Femur (tissue), 1 donor: ENCODE data around the gene CPE.
"Not testable (repeated sequence)": the region's sequence is repeated elsewhere in the genome, so short reads cannot be mapped to it uniquely, and the experiment has no call there.

Source experiments
- DNase-seq: peaks from one replicate; pipeline ENCODE4 v3.0.0-alpha.2; 2017

CPE gene

GRCh38 chr4:165410214-165410613, 31.4 kb downstream of the CPE start:
- DNase-seq = no peak

- DNase-seq = no peak
Measured at GRCh38 chr4:165415910-165416309, 37.1 kb downstream of the CPE start.

GRCh38 chr4:165418073-165418472, 39.3 kb downstream of the CPE start:
- DNase-seq = no peak

GRCh38 chr4:165425629-165426028, 46.8 kb downstream of the CPE start:
- DNase-seq = no peak

- no peak for DNase-seq
Measured at GRCh38 chr4:165426331-165426730, 47.5 kb downstream of the CPE start.

- no peak for DNase-seq
Measured at GRCh38 chr4:165426823-165427222, 48.0 kb downstream of the CPE start.

GRCh38 chr4:165428957-165429356, 50.1 kb downstream of the CPE start:
- no peak for DNase-seq

GRCh38 chr4:165433529-165433928, 54.7 kb downstream of the CPE start:
- no peak for DNase-seq

GRCh38 chr4:165437691-165438090, 58.9 kb downstream of the CPE start:
- DNase-seq = no peak

- no peak for DNase-seq
Measured at GRCh38 chr4:165439344-165439743, 60.5 kb downstream of the CPE start.

- DNase-seq = no peak
Measured at GRCh38 chr4:165439981-165440380, 61.2 kb downstream of the CPE start.

GRCh38 chr4:165440415-165441158, 61.8 kb downstream of the CPE start:
- DNase-seq = no peak

GRCh38 chr4:165443276-165443675, 64.5 kb downstream of the CPE start:
- DNase-seq = no peak

- DNase-seq = no peak
Measured at GRCh38 chr4:165448700-165449099, 69.9 kb downstream of the CPE start.

- no peak for DNase-seq
Measured at GRCh38 chr4:165449333-165449732, 70.5 kb downstream of the CPE start.

- DNase-seq = no peak
Measured at GRCh38 chr4:165450871-165451270, 72.1 kb downstream of the CPE start.

- not testable (repeated sequence) for DNase-seq
Measured at GRCh38 chr4:165453140-165453539, 74.3 kb downstream of the CPE start.

GRCh38 chr4:165454426-165454825, 75.6 kb downstream of the CPE start:
- no peak for DNase-seq

- DNase-seq = no peak
Measured at GRCh38 chr4:165457793-165458192, 79.0 kb downstream of the CPE start.

- no peak for DNase-seq
Measured at GRCh38 chr4:165458471-165458870, 79.7 kb downstream of the CPE start.

- DNase-seq = peak; percentile 70
Measured at GRCh38 chr4:165461159-165461821, 82.5 kb downstream of the CPE start.

- no peak for DNase-seq
Measured at GRCh38 chr4:165462009-165462408, 83.2 kb downstream of the CPE start.

GRCh38 chr4:165464376-165464775, 85.6 kb downstream of the CPE start:
- DNase-seq = no peak

GRCh38 chr4:165464813-165465381, 86.1 kb downstream of the CPE start:
- no peak for DNase-seq
